Measurements from ENCODE around the gene PPP1R14B. TPM values are rescaled to one million over a fixed set of nuclear protein-coding genes. Genes with fewer than 3 reads are reported as not detected.

PPP1R14B gene
- total RNA-seq, 1 experiment from 2014 or later, result 1,496 TPM

- Histone ChIP-seq H3K4me2 (ENCODE audit: low read length) (no peak overlapping the region), H4K20me1 (ENCODE audit: low read length) (no peaks in the 10 kb centered on the region), H3K27me3 (ENCODE audit: low read length) (no peaks in the 10 kb centered on the region), H3K4me1 (ENCODE audit: insufficient read depth, low read length) (peaks cover 31% of the 10 kb centered on the region), H3K36me3 (ENCODE audit: low read depth, low read length) (peaks cover 8% of the 10 kb centered on the region), H3K27ac (ENCODE audit: low read length) (no peak overlapping the region), H3K9me3 (ENCODE audit: low read length) (no peaks in the 10 kb centered on the region), H3K79me2 (ENCODE audit: low read length) (peaks cover 14% of the 10 kb centered on the region; the same call in 1 of the 2 replicates), H2AFZ (ENCODE audit: low read length) (no peak overlapping the region), H3F3A (ENCODE audit: low read length, unreplicated experiment) (no peaks in the 10 kb centered on the region), H3K4me3 (ENCODE audit: low read length) (no peak overlapping the region), H3K9me2 (replicated peaks; ENCODE audit: low read length) (no peaks in the 10 kb centered on the region), H3K9ac (ENCODE audit: low read length) (no peak overlapping the region)
- intact Hi-C loops (cut with micrococcal nuclease), result no loop called here
- BruUV-seq (replicated peaks), result no TSS peak
- ATAC-seq, result no peak
- no peak for TF ChIP-seq EZH2 (IDR thresholded peaks at IDR 0.05; ENCODE audit: low read length, unreplicated experiment)
- TF ChIP-seq CTCF (conservative IDR thresholded peaks at IDR 0.05; ENCODE audit: low read depth, low read length), result no peak
- no peak for TF ChIP-seq EZH2phosphoT487 (IDR thresholded peaks at IDR 0.05; ENCODE audit: borderline replicate concordance, low read length)
- POLR2A ChIA-PET (ENCODE audit: unreplicated experiment), result no interaction called here
- no peak for DNase-seq
- CTCF ChIA-PET, result interaction anchor here (0.6 kb wide), 1 partner anchor 23 kb away, joined by 4 read pairs; no protein-coding TSS in a partner anchor
Observed at GRCh38 chr11:64275031-64275800, 28.5 kb upstream of the PPP1R14B start.

- ChIA-PET CTCF (interaction anchor here (0.7 kb wide), 1 partner anchor 516 kb away, joined by 4 read pairs; no protein-coding TSS in a partner anchor), POLR2A (ENCODE audit: unreplicated experiment) (interaction anchor here (0.6 kb wide), 2 partner anchors 10 to 62 kb away, joined by 3 read pairs; no protein-coding TSS in a partner anchor)
- Histone ChIP-seq H3K4me1 (ENCODE audit: insufficient read depth, low read length) (peaks cover 35% of the 10 kb centered on the region), H3K4me3 (ENCODE audit: low read length) (peak overlapping the region; percentile 69), H2AFZ (ENCODE audit: low read length) (peak overlapping the region; percentile 76), H3K27ac (ENCODE audit: low read length) (peak overlapping the region; percentile 83), H3K9ac (ENCODE audit: low read length) (peak overlapping the region; percentile 79), H3K9me3 (ENCODE audit: low read length) (no peaks in the 10 kb centered on the region), H3K36me3 (ENCODE audit: low read depth, low read length) (peaks cover 5% of the 10 kb centered on the region; the same call in 1 of the 2 replicates), H3K27me3 (ENCODE audit: low read length) (no peaks in the 10 kb centered on the region), H3K9me2 (replicated peaks; ENCODE audit: low read length) (no peaks in the 10 kb centered on the region), H3F3A (ENCODE audit: low read length, unreplicated experiment) (no peaks in the 10 kb centered on the region), H3K4me2 (ENCODE audit: low read length) (peak overlapping the region; percentile 83), H3K79me2 (ENCODE audit: low read length) (peaks cover 14% of the 10 kb centered on the region; the same call in 1 of the 2 replicates), H4K20me1 (ENCODE audit: low read length) (no peaks in the 10 kb centered on the region)
- TSS peak; percentile 55 for BruUV-seq (replicated peaks)
- intact Hi-C loops (cut with micrococcal nuclease), result loop anchor here (2.0 kb wide), 3 partner anchors 15 to 35 kb away; partner anchors contain the start of genes BAD, ESRRA, GPR137 and PPP1R14B
- ATAC-seq (peak; percentile 80), DNase-seq (peak; percentile 100)
- no peak for TF ChIP-seq EZH2phosphoT487 (IDR thresholded peaks at IDR 0.05; ENCODE audit: borderline replicate concordance, low read length)
- no peak for TF ChIP-seq EZH2 (IDR thresholded peaks at IDR 0.05; ENCODE audit: low read length, unreplicated experiment)
- no peak for TF ChIP-seq CTCF (conservative IDR thresholded peaks at IDR 0.05; ENCODE audit: low read depth, low read length)
Observed at GRCh38 chr11:64269540-64270220, 22.9 kb upstream of the PPP1R14B start.
